ENCODE measurements around the gene MRPS11. TPM values are rescaled to one million over a fixed set of nuclear protein-coding genes. Genes with fewer than 3 reads are reported as not detected.
"Not testable (repeated sequence)": the region's sequence is repeated elsewhere in the genome, so short reads cannot be mapped to it uniquely, and the experiment has no call there.

Gene MRPS11
- total RNA-seq, 4 donors from 2014 or later = 20.0 to 32.7 (median 28.9) TPM

- H3K27me3 ChIP-seq = no peaks in the 10 kb centered on the region
- no peak for DNase-seq (ENCODE audit: low spot score in 2 of 2)
- H3K9me3 ChIP-seq = no peaks in the 10 kb centered on the region
- H3K27ac ChIP-seq = peak overlapping the region; percentile 91
- peaks cover 23% of the 10 kb centered on the region for H3K4me1 ChIP-seq
- TF ChIP-seq, protein P1, sequence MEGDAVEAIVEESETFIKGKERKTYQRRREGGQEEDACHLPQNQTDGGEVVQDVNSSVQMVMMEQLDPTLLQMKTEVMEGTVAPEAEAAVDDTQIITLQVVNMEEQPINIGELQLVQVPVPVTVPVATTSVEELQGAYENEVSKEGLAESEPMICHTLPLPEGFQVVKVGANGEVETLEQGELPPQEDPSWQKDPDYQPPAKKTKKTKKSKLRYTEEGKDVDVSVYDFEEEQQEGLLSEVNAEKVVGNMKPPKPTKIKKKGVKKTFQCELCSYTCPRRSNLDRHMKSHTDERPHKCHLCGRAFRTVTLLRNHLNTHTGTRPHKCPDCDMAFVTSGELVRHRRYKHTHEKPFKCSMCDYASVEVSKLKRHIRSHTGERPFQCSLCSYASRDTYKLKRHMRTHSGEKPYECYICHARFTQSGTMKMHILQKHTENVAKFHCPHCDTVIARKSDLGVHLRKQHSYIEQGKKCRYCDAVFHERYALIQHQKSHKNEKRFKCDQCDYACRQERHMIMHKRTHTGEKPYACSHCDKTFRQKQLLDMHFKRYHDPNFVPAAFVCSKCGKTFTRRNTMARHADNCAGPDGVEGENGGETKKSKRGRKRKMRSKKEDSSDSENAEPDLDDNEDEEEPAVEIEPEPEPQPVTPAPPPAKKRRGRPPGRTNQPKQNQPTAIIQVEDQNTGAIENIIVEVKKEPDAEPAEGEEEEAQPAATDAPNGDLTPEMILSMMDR (IDR thresholded peaks at IDR 0.05) = no peak
- TF ChIP-seq POLR2AphosphoS5 (IDR thresholded peaks at IDR 0.05) (no peak), POLR2A (IDR thresholded peaks at IDR 0.05) (no peak), EP300 (IDR thresholded peaks at IDR 0.05) (no peak)
- peaks cover 29% of the 10 kb centered on the region for H3K36me3 ChIP-seq
- peak overlapping the region; percentile 95 for H3K4me3 ChIP-seq
- 3% methylated on average over 16 of the region's 17 CpGs for WGBS
These were observed 524 bp downstream of the MRPS11 start for GRCh38 chr15:88467935-88468528.

DNA sequence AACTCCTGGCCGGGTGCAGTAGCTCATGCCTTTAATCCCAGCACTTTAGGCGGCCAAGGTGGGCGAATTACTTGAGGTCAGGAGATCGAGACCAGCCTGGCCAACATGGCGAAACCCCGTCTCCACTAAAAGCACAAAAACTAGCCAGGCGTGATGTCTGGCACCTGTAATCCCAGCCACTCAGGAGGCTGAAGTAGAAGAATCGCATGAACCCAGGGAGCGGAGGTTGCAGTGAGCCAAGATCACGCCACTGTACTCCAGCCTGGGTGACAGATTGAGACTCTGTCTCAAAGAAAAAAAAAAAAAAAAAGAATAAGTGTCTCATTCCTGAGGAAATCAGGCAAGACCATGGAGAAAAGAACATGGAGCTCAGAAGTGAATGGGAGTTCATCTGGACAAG lies 1.2 kb downstream of the MRPS11 start:
- H3K4me1 ChIP-seq = peaks cover 23% of the 10 kb centered on the region
- H3K4me3 ChIP-seq; H3K27ac ChIP-seq; H3K27me3 ChIP-seq; DNase-seq (ENCODE audit: low spot score in 2 of 2); H3K9me3 ChIP-seq: not testable (repeated sequence)
- peaks cover 29% of the 10 kb centered on the region for H3K36me3 ChIP-seq
- 95% methylated on average over 10 of the region's 10 CpGs for WGBS

DNA sequence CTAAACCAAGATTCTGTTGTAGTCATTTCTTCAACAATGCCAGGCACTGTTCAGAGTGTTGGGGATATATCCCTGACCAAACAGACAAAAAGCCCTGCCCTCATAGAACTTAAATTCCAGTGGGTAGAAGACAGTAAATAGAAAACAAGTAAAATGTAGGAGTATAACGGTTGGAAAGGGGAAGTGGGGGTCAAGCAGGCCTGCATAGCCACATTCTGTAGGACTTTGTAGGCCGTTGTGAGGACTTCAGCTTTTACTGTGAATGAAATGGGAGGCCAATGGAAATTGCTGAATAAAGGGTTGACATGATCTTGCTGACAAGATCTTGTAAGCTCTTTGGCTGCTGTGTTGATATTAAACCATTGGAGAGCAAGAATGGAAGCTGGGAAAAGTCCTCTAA lies 1.8 kb downstream of the MRPS11 start:
- no peak overlapping the region for H3K27ac ChIP-seq
- WGBS = 93% methylated on average over 2 of the region's 2 CpGs
- DNase-seq (ENCODE audit: low spot score in 2 of 2) = no peak
- no peaks in the 10 kb centered on the region for H3K9me3 ChIP-seq
- H3K27me3 ChIP-seq = no peaks in the 10 kb centered on the region
- H3K36me3 ChIP-seq = peaks cover 28% of the 10 kb centered on the region
- peaks cover 23% of the 10 kb centered on the region for H3K4me1 ChIP-seq
- TF ChIP-seq, protein P1 (IDR thresholded peaks at IDR 0.05) = no peak
- TF ChIP-seq POLR2A (IDR thresholded peaks at IDR 0.05) = no peak
- no peak for TF ChIP-seq POLR2AphosphoS5 (IDR thresholded peaks at IDR 0.05)
- no peak for TF ChIP-seq EP300 (IDR thresholded peaks at IDR 0.05)
- no peak overlapping the region for H3K4me3 ChIP-seq

DNA sequence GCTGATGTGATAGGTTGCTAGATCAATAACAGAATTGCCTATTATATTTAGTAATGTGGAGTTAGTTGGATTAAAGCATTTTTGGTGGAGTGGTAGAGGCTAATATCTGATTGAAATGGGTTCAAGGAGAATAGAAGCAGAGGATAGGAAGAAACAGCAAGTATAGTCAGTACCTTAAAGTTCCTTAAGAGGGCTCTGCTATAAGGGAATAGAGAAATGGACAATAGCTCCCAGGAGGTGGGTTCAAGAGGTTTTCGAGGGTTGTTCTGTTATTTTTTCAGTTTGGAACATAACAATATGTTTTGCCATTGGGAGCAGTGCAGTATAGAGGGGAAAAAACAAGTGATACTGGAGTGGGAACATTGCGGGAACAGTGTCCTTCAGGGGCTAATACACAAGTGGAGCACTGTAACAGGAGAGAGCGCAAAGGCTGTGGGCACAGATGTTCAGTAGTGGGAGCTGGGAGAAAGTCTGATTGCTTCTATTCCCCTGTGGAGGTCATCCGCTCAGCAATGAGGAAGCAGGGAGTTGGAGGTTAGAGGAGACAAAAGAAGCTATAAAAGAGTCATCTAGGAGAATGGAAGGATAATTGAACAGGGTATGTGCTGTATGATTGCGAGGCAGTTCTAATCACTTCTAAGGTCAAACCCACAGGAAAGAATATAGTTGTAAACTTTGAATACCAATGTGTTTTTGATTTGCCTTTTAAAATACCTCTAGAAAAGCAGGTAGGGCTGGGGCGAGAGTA lies 3.3 kb downstream of the MRPS11 start:
- 92% methylated on average over 6 of the region's 6 CpGs for WGBS
- peaks cover 32% of the 10 kb centered on the region for H3K36me3 ChIP-seq
- peaks cover 21% of the 10 kb centered on the region for H3K4me1 ChIP-seq

GRCh38 chr15:88472225-88472624 lies 4.7 kb downstream of the MRPS11 start:
- Histone ChIP-seq H3K27me3 (no peaks in the 10 kb centered on the region), H3K4me1 (peaks cover 10% of the 10 kb centered on the region), H3K4me3 (no peak overlapping the region), H3K9me3 (no peaks in the 10 kb centered on the region), H3K36me3 (peaks cover 44% of the 10 kb centered on the region), H3K27ac (no peak overlapping the region)
- no peak for DNase-seq (ENCODE audit: low spot score in 2 of 2)
- no peak for TF ChIP-seq POLR2AphosphoS5 (IDR thresholded peaks at IDR 0.05)
- TF ChIP-seq, protein P1 (IDR thresholded peaks at IDR 0.05) = no peak
- TF ChIP-seq EP300 (IDR thresholded peaks at IDR 0.05) = no peak
- no peak for TF ChIP-seq POLR2A (IDR thresholded peaks at IDR 0.05)
- 83% methylated on average over 4 of the region's 4 CpGs for whole genome bisulfite sequencing

More for the DNA sequence above, 3.3 kb downstream of the MRPS11 start:
- DNase-seq (ENCODE audit: low spot score in 2 of 2) = peak in 1 of 2 donors; percentile 29
- Histone ChIP-seq H3K27me3 (no peaks in the 10 kb centered on the region), H3K9me3 (no peaks in the 10 kb centered on the region), H3K4me3 (no peak overlapping the region), H3K27ac (no peak overlapping the region)
- no peak for TF ChIP-seq POLR2AphosphoS5 (IDR thresholded peaks at IDR 0.05)
- TF ChIP-seq EP300 (IDR thresholded peaks at IDR 0.05) = no peak
- no peak for TF ChIP-seq POLR2A (IDR thresholded peaks at IDR 0.05)
- TF ChIP-seq, protein P1 (IDR thresholded peaks at IDR 0.05) = no peak

DNA sequence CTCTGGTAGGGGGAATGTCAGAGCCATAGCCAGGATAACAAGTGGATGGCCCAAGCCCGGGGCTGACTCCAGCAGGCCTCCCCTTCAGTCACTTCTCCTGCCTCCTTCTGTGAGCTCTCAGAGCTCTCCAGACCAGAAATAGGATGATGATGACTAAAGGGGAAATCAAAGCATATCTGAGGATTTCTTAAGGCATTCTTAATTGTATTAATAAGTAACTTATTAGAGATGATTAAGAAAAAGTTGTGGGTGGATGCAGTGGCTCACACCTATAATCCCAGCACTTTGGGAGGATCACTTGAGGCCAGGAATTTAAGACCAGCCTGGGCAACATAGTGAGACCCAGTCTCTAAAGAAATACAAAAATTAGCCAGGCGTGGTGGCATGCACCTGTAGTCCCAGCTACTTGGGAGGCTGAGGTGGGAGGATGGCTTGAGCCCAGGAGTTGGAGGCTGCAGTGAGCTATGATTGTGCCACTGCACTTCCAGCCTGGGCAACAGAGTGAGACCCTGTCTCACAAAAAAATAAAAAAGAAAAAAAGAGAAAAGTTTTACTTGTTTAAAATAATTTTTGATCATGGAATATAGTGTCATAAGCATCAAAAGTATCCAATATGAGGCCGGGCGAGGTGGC lies 6.3 kb downstream of the MRPS11 start:
- H3K36me3 ChIP-seq = peaks cover 52% of the 10 kb centered on the region
- H3K4me1 ChIP-seq; H3K4me3 ChIP-seq; H3K27ac ChIP-seq; DNase-seq (ENCODE audit: low spot score in 2 of 2); H3K9me3 ChIP-seq; H3K27me3 ChIP-seq: not testable (repeated sequence)
- 97% methylated on average over 4 of the region's 4 CpGs for WGBS
